NCI-H82 (cell line): ENCODE results near the gene EXOG.

Experiments used
- DNase-seq: peaks from one replicate; lab custom pipeline; 2025; lab: John Stamatoyannopoulos, UW

EXOG gene

GRCh38 chr3:38473229-38473628 is 22.9 kb upstream of the EXOG start:
- no peak for DNase-seq

GRCh38 chr3:38474928-38475605 is 21.1 kb upstream of the EXOG start:
- DNase-seq, result no peak

- no peak for DNase-seq
These were observed 20.4 kb upstream of the EXOG start for GRCh38 chr3:38475716-38476115.

DNA sequence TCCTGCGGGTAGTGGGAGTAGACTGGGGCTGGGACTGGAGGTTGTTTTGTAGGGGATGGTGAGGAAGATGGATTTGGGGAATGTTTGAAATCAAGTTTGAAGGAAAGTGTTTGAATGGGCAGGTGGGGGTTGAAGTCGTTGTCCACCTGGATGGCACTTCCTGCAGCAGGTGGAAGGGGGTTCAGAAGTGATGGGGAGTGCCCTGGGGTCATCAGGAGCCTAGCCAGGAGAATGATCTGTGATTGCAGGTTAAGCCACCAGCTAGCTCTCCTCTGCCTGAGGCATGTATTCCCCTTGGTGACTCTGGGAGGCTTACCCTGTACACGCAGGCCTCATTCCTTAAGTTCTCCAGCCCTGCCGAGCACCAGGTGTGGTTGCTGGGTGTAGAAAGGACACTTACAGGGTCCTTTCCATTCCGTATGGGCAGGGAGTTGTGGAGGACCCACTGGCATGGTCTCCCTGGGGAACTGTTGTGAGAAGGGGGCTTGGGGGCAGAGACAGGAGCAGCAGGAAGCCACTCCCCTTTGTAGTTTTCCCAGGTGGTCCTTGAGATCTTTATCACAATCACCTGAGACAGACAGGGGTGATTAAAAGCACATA is 19.9 kb upstream of the EXOG start:
- no peak for DNase-seq

GRCh38 chr3:38477057-38477820 is 18.9 kb upstream of the EXOG start:
- DNase-seq, result no peak

- no peak for DNase-seq
These were observed 18.2 kb upstream of the EXOG start for GRCh38 chr3:38477839-38478450.

DNA sequence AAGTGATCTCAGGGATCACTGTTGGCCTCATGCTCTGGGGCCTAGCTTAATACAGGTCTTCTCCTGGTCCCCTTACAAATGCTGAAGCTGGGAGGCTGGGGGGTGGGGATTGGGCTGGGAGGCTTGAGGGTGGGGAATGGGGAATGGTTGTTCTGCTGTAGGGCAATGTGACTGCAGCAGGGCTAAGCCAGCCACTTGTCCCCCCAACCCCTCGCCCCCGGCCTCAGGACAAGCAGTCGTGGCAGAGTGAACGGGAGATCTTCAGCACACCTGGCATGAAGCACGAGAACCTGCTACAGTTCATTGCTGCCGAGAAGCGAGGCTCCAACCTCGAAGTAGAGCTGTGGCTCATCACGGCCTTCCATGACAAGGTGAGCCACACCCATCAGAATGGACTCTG is 17.2 kb upstream of the EXOG start:
- no peak for DNase-seq

DNA sequence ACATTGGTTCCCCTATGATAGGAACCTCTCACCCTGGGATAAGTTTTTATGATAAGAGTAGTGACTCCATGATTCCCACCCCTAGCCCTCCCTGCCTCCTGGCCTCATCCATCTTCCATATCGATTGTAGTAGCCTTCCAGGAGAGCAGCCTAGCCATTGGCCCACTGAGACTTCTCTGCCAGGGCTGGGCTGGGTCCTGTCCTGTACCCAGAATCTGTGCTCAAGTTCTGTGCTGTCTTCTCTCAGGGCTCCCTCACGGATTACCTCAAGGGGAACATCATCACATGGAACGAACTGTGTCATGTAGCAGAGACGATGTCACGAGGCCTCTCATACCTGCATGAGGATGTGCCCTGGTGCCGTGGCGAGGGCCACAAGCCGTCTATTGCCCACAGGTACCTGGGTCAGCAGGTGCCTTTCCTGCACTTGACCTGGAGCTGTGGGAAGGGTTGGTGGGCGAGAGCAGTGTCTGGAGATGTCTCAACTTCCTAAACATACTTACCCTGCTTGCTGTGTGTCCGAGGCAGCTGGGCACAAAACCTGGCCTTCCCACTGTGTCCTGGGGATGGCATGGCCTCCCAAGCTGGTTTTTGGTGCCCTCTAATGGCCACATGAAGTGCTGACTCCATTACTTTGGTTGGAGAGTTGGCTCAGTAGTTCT is 16.6 kb upstream of the EXOG start:
- peak; percentile 57 for DNase-seq

GRCh38 chr3:38480093-38480445 is 16.1 kb upstream of the EXOG start:
- no peak for DNase-seq

- DNase-seq, result no peak
These were observed 15.2 kb upstream of the EXOG start for GRCh38 chr3:38480930-38481329.

GRCh38 chr3:38482951-38483350 is 13.2 kb upstream of the EXOG start:
- DNase-seq, result no peak

- no peak for DNase-seq
These were observed 8.8 kb upstream of the EXOG start for GRCh38 chr3:38487323-38487722.

- no peak for DNase-seq
These were observed 7.2 kb upstream of the EXOG start for GRCh38 chr3:38488949-38489348.

- no peak for DNase-seq
These were observed 6.4 kb upstream of the EXOG start for GRCh38 chr3:38489766-38490165.

- DNase-seq, result no peak
These were observed 5.7 kb upstream of the EXOG start for GRCh38 chr3:38490281-38491030.

GRCh38 chr3:38491215-38491614 is 4.9 kb upstream of the EXOG start:
- DNase-seq, result no peak

GRCh38 chr3:38493031-38493430 is 3.1 kb upstream of the EXOG start:
- DNase-seq, result peak; percentile 5

- peak; percentile 65 for DNase-seq
These were observed 891 bp downstream of the EXOG start for GRCh38 chr3:38497031-38497430.

DNA sequence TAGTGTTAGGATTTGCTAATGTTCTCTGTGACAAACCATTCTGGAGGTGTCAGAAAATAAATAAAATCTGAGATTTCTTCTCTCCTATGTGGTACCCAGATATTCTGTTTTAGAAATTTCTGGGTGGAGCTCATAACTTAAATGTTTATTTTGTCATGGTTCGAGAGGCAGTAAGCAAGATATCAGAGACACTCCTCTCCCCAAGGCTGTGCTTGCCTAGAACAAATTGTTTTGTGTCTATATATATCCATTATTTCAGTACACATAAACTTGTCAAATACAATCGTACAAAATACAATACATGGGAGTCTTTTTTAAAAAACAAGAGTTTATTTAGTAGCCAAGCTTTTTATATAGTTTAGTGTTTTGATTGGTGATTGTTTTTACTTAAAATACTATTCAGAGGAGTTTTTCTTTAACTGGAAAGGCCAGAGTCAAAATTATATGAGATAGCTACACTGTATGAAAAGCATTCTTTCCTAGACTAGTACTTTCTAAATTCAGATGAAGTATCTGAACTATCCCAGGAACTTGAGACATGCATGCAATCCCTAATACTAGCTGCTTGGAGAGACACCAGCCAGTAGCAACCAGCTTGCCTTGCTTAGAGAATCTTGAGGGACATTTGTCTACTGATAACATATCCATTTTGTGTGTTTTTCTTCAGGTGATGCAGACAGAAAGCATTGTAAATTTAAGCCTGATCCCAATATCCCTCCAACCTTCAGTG is 4.7 kb downstream of the EXOG start:
- DNase-seq, result no peak

GRCh38 chr3:38507120-38507519 is 11.0 kb downstream of the EXOG start:
- no peak for DNase-seq

DNA sequence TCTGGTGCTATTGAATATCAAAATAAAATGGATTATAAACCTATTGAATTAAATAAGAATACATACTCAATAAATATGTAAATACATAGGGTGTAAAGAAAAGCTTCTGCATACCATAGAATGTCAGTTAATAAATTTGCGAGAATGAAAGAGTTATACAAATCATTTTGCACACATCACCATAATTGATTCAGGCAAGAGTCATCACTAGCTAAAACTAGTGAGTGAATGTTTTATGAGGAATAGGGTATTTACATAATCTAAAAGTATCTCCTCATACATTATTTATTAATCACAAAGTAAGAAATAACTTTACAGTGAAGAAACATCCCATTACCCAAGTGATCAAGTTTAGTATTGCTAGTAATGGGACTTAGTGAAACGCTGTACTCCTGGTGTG is 13.6 kb downstream of the EXOG start:
- no peak for DNase-seq
